Duodenal mucosa (tissue), 2 donors: ENCODE data around the gene BCAS4.

Source experiments
- H3K27ac ChIP-seq: one replicate; pipeline ENCODE4 v1.7.0; 2013; ENCODE audit warnings: low read depth, low read length
- H3K27me3 ChIP-seq, 2 donors: one replicate each; pipeline ENCODE4 v1.7.0; 2013; ENCODE audit warnings: low read length in 2 of 2, control low read depth in 1 of 2; ENCODE audit not compliant: insufficient read depth in 2 of 2, control insufficient read depth in 1 of 2
- H3K36me3 ChIP-seq, 2 donors: one replicate each; pipeline ENCODE4 v1.7.0; 2013; ENCODE audit warnings: low read length in 2 of 2, control low read depth in 1 of 2; ENCODE audit not compliant: insufficient read depth in 2 of 2, control insufficient read depth in 1 of 2
- H3K4me1 ChIP-seq, 2 donors: one replicate each; pipeline ENCODE4 v1.7.0; 2013; ENCODE audit warnings: low read length in 2 of 2, control low read depth in 1 of 2; ENCODE audit not compliant: insufficient read depth in 2 of 2, control insufficient read depth in 1 of 2
- H3K4me3 ChIP-seq, 2 donors: one replicate each; pipeline ENCODE4 v1.7.0; 2013; ENCODE audit warnings: low read length in 2 of 2, low read depth in 1 of 2
- H3K9ac ChIP-seq, 2 donors: one replicate each; pipeline ENCODE4 v1.7.0; 2013; ENCODE audit warnings: low read length in 2 of 2, low read depth in 1 of 2
- H3K9me3 ChIP-seq, 2 donors: one replicate each; pipeline ENCODE4 v1.7.0; 2013; ENCODE audit warnings: low read length in 2 of 2, control low read depth in 1 of 2; ENCODE audit not compliant: control insufficient read depth in 1 of 2

The BCAS4 gene, protein sequence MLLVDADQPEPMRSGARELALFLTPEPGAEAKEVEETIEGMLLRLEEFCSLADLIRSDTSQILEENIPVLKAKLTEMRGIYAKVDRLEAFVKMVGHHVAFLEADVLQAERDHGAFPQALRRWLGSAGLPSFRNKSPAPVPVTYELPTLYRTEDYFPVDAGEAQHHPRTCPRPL

DNA sequence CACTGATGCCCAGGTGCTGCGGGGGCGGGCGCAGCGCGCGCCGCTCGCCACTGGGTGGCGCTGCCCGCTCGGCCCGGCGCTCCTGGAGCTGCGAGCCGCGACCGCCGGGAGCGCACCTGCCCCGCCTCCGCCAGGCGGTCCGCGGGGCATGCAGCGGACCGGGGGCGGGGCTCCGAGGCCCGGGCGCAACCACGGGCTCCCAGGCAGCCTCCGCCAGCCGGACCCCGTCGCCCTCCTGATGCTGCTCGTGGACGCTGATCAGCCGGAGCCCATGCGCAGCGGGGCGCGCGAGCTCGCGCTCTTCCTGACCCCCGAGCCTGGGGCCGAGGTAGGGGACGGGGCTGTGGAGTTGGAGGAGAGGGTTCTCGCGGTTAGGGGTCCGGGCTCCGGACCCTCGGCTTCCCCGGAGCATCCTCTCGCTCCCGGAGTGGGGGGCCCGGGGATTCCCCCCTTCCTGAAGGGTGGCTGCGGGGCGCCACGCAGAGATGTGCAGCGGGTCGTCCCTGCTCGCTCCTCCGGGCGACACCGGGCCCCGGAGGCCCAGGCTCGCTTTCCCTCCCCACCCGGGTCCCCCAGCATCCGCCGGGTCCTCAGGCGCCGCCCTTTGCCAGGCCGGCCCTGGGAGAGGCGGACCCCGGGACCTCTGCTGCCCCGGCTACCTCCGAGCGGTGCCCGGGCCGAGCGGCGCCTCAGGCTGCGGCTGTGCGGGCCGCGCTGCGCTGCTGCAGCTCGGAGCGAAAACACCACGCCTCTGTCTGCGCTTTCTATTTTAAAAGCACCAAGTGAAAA is at the start of gene BCAS4:
BCAS4 (plus strand) TSS at position 216 of the 789 bp plus-strand sequence; CDS start at position 239, 23 bp downstream.
- Histone ChIP-seq H3K9me3 (no peaks in the 10 kb centered on the region), H3K4me3 (peak within 1 kb of the TSS; percentile 73 to 75), H3K27me3 (no peaks in the 10 kb centered on the region), H3K9ac (peak within 1 kb of the TSS; percentile 48 to 57), H3K4me1 (peaks cover 10 to 19% of the 10 kb centered on the region in 2 donors), H3K27ac (no peak within 1 kb of the TSS), H3K36me3 (no peaks in the 10 kb centered on the region)

DNA sequence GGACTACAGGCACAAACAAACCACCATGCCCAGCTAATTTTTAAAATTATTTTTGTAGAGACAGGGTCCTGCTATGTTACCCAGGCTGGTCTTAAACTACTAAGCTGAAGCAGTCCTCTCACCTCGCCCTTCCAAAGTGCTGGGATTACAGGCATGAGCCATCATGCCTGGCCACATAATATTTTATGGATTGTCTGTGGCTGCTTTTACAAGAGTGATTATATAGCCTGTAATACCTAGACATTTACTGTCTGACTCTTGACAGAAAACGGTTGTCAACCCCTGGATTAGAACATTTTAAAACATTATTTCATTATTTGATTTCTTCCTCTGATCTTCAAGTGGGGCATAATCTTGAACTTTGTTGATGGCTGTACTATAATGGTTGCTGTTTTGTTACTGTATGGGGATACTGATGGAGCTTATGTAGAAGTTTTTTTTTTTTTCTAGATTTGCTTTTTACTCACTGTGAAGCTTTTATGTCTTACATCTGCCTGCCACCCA is 49.2 kb upstream of the BCAS4 start:
- Histone ChIP-seq H3K36me3 (peaks cover 0 to 18% of the 10 kb centered on the region in 2 donors), H3K27me3 (no peaks in the 10 kb centered on the region), H3K4me3 (no peak overlapping the region), H3K9ac (no peak overlapping the region), H3K4me1 (peaks cover 38 to 41% of the 10 kb centered on the region in 2 donors), H3K27ac (no peak overlapping the region), H3K9me3 (no peaks in the 10 kb centered on the region)

DNA sequence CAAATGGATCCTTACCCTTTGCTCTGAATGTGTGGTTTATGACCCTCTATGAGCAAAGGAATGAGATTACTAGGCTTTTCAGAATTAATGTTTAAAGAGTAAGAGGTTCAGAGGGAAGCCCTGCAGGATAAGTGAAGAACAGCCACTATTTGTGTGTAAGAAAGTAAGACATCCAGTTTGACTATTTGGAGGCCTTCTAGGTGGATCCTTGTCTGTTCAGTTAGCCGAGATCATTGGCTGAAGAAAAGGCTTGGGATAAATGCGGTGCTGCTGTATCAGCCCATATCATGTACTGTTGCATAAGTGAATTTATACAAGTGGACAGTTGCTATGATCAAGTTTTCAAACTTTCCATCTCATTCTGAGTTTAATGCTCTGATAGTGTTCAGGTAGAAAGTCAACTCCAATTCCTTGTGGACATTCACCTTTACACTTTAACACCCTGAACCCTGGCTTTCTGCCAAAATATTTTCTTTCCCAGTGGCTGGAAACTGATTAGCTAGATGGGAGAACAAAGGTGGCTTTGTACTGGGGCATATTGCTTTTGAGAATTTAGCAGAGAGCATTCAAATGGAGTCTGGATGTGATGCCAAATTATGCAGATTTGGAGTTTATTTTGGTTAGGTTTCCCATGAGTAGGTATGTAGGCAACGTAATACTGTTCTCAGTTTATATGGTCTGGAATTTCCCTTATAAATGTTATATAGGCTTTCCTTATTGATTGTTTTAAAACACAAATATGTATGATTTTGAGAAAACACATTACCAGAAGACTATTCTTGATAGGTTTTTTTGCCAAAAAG is 48.5 kb upstream of the BCAS4 start:
- no peaks in the 10 kb centered on the region for H3K9me3 ChIP-seq
- H3K4me1 ChIP-seq, result peaks cover 38 to 41% of the 10 kb centered on the region in 2 donors
- H3K36me3 ChIP-seq, result peaks cover 0 to 18% of the 10 kb centered on the region in 2 donors
- H3K27me3 ChIP-seq, result no peaks in the 10 kb centered on the region
- H3K9ac ChIP-seq, result no peak overlapping the region
- peak overlapping the region in 1 of 2 donors; percentile 42 for H3K4me3 ChIP-seq
- no peak overlapping the region for H3K27ac ChIP-seq

DNA sequence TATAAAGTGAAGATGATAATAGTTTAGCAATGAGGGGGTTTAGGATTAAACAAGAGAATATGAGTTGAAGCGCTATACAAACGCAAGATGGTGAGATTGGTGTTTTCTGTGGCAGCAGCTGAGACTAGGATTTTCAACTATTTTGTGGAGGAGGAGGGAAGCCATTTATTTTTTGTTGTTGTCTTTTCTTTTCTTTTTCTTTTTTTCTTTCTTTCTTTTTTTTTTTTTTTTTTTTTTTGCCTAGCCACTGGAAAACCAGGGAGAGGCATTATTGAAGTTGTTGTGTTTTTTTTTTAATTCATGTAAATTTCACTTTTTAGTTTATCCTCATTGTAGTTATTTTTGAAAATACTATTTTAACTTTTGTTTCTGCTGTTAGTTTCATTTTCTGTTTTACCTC is 47.6 kb upstream of the BCAS4 start:
- no peaks in the 10 kb centered on the region for H3K27me3 ChIP-seq
- no peak overlapping the region for H3K9ac ChIP-seq
- no peak overlapping the region for H3K27ac ChIP-seq
- no peak overlapping the region for H3K4me3 ChIP-seq
- peaks cover 0 to 18% of the 10 kb centered on the region in 2 donors for H3K36me3 ChIP-seq
- H3K9me3 ChIP-seq, result no peaks in the 10 kb centered on the region
- peaks cover 41% of the 10 kb centered on the region in 2 donors for H3K4me1 ChIP-seq

DNA sequence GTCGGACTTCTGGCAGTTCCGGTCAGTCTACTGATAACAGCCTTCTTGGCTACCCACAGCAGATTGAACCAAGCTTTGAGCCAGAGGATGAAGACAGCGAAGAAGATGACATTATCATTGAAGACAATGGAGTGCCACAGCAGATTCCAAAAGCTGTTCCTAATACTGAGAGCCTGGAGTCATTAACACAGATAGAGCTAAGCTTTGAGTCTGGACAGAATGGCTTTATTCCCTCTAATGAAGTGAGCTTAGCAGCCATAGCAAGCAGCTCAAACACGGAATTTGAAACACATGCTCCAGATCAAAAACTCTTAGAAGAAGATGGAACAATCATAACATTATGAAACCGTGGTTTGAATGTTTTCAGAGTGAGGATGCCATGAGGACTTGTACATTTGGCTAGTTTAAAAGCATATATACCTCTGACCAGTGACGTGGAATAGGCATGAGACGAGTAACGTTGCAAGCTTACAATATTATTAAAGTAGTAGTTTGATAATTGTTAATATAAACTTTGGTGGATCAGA is 44.7 kb upstream of the BCAS4 start:
- Histone ChIP-seq H3K9ac (no peak overlapping the region), H3K4me1 (peaks cover 27 to 36% of the 10 kb centered on the region in 2 donors), H3K9me3 (no peaks in the 10 kb centered on the region), H3K36me3 (peaks cover 0 to 18% of the 10 kb centered on the region in 2 donors), H3K4me3 (no peak overlapping the region), H3K27me3 (no peaks in the 10 kb centered on the region), H3K27ac (no peak overlapping the region)

DNA sequence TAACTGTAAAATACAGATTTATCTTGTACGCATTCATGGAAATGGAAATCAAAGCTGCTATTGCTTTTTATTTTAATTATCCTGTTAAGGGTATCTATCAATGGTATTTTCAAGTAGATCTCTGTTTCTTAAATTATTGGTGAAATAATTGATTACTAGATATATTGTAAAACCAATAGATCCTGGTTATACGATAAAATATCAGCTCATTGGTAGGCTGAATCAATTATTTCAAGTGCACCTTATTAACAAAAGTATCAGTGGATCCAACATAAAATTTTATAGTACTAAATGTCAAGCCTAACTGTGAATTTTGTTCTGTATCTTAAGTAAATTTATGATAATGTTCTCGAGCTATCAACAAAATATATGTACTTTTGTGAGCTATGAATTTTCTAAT is 41.7 kb upstream of the BCAS4 start:
- no peak overlapping the region for H3K4me3 ChIP-seq
- H3K4me1 ChIP-seq, result peaks cover under 1 to 9% of the 10 kb centered on the region in 2 donors
- H3K36me3 ChIP-seq, result peaks cover 0 to 16% of the 10 kb centered on the region in 2 donors
- H3K27ac ChIP-seq, result no peak overlapping the region
- H3K27me3 ChIP-seq, result no peaks in the 10 kb centered on the region
- H3K9ac ChIP-seq, result no peak overlapping the region
- H3K9me3 ChIP-seq, result no peaks in the 10 kb centered on the region

DNA sequence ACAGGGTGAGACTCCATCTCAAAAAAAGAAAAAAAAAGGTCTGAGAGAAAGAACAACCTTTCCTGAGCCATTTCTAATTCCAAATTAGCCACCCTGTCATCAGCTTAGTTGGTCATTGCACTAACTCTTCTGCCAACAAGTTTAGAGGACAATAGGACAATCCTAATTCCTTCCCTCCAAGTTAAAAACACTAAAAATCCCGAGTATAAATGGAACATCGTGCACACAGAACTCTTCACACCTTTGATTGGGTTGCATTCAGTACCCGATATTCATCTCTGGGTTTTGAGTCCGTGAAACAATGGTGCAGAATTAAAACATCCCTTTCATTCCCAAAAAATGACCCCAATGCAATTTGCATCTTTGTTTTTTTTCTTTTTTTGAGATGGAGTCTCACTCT is 40.4 kb upstream of the BCAS4 start:
- no peak overlapping the region for H3K9ac ChIP-seq
- H3K9me3 ChIP-seq, result no peaks in the 10 kb centered on the region
- no peak overlapping the region for H3K27ac ChIP-seq
- no peaks in the 10 kb centered on the region for H3K27me3 ChIP-seq
- H3K4me1 ChIP-seq, result peaks cover 0 to 9% of the 10 kb centered on the region in 2 donors
- peaks cover 0 to 12% of the 10 kb centered on the region in 2 donors for H3K36me3 ChIP-seq
- no peak overlapping the region for H3K4me3 ChIP-seq

DNA sequence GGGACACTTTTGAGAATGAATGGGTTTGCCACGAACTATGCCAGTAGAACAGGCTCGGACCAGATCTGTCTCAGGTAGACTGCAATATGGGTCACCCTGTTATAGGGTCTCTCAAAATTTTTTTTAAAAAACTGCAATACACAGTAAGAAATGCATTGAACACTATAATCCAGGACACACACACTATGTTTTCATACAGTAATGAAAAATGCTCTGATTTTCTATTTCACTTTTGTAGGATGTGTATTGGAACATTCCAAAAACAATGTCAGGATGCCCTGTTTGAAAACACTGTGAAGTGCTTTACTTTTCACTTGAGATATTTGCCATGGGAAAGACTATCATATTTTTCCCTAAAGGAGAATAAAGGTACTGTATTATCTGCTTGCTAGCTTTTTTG is 38.4 kb upstream of the BCAS4 start:
- Histone ChIP-seq H3K9ac (no peak overlapping the region), H3K9me3 (no peaks in the 10 kb centered on the region), H3K4me3 (no peak overlapping the region), H3K4me1 (peaks cover 4 to 13% of the 10 kb centered on the region in 2 donors), H3K36me3 (no peaks in the 10 kb centered on the region), H3K27ac (no peak overlapping the region), H3K27me3 (no peaks in the 10 kb centered on the region)

DNA sequence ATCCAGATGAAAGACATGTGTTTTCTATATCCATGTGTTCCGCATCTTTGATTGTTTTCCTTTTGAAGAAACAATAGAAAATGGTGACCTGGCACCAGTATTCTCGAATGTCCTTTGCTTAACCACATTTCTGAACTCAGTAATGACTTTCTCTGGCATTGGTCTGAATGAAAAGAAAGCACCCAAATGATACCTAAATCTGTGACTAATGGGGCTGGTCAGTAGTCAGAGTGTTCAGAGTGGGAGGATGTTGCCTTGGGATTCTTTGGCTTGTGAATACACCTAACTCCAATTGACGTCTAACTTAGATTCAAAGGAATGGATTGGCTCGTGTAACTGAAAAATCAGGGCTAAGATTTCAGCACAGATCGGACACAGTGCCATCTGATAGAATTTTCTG is 36.4 kb upstream of the BCAS4 start:
- H3K9me3 ChIP-seq, result no peaks in the 10 kb centered on the region
- H3K4me1 ChIP-seq, result peaks cover 14 to 17% of the 10 kb centered on the region in 2 donors
- H3K9ac ChIP-seq, result no peak overlapping the region
- no peak overlapping the region for H3K27ac ChIP-seq
- no peaks in the 10 kb centered on the region for H3K27me3 ChIP-seq
- no peaks in the 10 kb centered on the region for H3K36me3 ChIP-seq
- no peak overlapping the region for H3K4me3 ChIP-seq
